KMS-11 (cell line): Measurements from ENCODE around the gene NRAP.

Experiments used
- H2AFZ ChIP-seq: fragments of 200-600 bp; sonication (generic); 2 replicates; pipeline ENCODE4 v1.6.1; 2016; ENCODE audit warnings: antibody characterized with exemption, mixed run types, low read depth
- H3K27ac ChIP-seq: fragments of 200-600 bp; sonication (generic); 2 replicates; pipeline ENCODE4 v1.6.1; 2016; ENCODE audit warnings: mild to moderate bottlenecking, mixed run types
- H3K27me3 ChIP-seq: fragments of 200-600 bp; sonication (generic); 2 replicates; pipeline ENCODE4 v1.6.1; 2017; ENCODE audit warnings: mild to moderate bottlenecking, low read depth, mixed run types, moderate library complexity; ENCODE audit not compliant: insufficient read depth
- H3K36me3 ChIP-seq: fragments of 200-600 bp; sonication (generic); 2 replicates; pipeline ENCODE4 v1.6.1; 2017; ENCODE audit warnings: mild to moderate bottlenecking, mixed run types; ENCODE audit not compliant: insufficient read depth
- H3K4me1 ChIP-seq: fragments of 200-600 bp; sonication (generic); 2 replicates; pipeline ENCODE4 v1.6.1; 2016; ENCODE audit warnings: mild to moderate bottlenecking, low read depth, mixed run types; ENCODE audit not compliant: poor library complexity, severe bottlenecking
- H3K4me2 ChIP-seq: fragments of 200-600 bp; sonication (generic); 2 replicates; pipeline ENCODE4 v1.7.0; 2016; ENCODE audit warnings: mild to moderate bottlenecking, mixed run types
- H3K4me3 ChIP-seq: fragments of 200-600 bp; sonication (generic); IDR thresholded peaks from 2 replicates; pipeline ENCODE4 v1.6.1; 2017; ENCODE audit warnings: low read depth, low read length, mixed read lengths; ENCODE audit not compliant: insufficient read depth
- H3K79me2 ChIP-seq: fragments of 200-600 bp; sonication (generic); 2 replicates; pipeline ENCODE4 v1.6.1; 2016; ENCODE audit warnings: low read depth, mixed run types; ENCODE audit not compliant: insufficient read depth
- H3K9ac ChIP-seq: fragments of 200-600 bp; sonication (generic); 2 replicates; pipeline ENCODE4 v1.6.1; 2016; ENCODE audit warnings: mild to moderate bottlenecking, mixed run types
- H4K20me1 ChIP-seq: fragments of 200-600 bp; sonication (generic); 2 replicates; pipeline ENCODE4 v1.6.1; 2016; ENCODE audit warnings: mild to moderate bottlenecking, mixed run types; ENCODE audit not compliant: insufficient read depth
- TF ChIP-seq, protein P1 (sequence below): fragments of 200-600 bp; sonication (generic); conservative IDR thresholded peaks from 2 replicates; pipeline ENCODE4 v1.6.1; 2017; ENCODE audit warnings: low read depth, mild to moderate bottlenecking, antibody characterized with exemption, low read length, moderate library complexity, mixed read lengths

The NRAP gene

GRCh38 chr10:113572520-113573290, 91.1 kb downstream of the NRAP start:
- Histone ChIP-seq H3K4me3 (no peak overlapping the region), H3K4me1 (no peaks in the 10 kb centered on the region), H3K27me3 (no peaks in the 10 kb centered on the region), H2AFZ (no peak overlapping the region), H3K79me2 (no peaks in the 10 kb centered on the region), H4K20me1 (no peaks in the 10 kb centered on the region), H3K27ac (no peak overlapping the region), H3K9ac (no peak overlapping the region), H3K4me2 (no peak overlapping the region), H3K36me3 (no peaks in the 10 kb centered on the region)
- TF ChIP-seq, protein P1, sequence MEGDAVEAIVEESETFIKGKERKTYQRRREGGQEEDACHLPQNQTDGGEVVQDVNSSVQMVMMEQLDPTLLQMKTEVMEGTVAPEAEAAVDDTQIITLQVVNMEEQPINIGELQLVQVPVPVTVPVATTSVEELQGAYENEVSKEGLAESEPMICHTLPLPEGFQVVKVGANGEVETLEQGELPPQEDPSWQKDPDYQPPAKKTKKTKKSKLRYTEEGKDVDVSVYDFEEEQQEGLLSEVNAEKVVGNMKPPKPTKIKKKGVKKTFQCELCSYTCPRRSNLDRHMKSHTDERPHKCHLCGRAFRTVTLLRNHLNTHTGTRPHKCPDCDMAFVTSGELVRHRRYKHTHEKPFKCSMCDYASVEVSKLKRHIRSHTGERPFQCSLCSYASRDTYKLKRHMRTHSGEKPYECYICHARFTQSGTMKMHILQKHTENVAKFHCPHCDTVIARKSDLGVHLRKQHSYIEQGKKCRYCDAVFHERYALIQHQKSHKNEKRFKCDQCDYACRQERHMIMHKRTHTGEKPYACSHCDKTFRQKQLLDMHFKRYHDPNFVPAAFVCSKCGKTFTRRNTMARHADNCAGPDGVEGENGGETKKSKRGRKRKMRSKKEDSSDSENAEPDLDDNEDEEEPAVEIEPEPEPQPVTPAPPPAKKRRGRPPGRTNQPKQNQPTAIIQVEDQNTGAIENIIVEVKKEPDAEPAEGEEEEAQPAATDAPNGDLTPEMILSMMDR: no peak

DNA sequence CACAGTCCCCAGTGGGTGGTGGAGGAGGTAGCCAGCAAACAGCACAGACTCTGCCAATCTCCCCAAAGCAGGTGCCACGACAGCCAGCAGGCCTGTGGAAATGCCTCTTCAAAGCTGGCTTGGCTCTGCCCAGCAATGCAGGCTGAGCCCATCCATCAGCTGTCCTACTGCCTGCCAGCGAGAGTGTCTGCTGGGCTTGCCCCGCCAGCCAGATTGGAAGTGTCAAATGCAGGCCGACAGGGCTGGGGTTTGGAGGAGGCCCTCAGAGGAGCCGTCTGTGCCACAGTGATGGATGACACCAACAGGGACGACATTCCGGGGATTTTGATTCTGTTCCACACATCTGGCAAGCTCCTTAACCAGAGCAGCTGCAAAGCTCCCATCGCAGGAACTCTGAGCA, 94.3 kb downstream of the NRAP start:
- Histone ChIP-seq H3K79me2 (no peaks in the 10 kb centered on the region), H3K27me3 (no peaks in the 10 kb centered on the region), H3K27ac (no peak overlapping the region), H3K4me2 (no peak overlapping the region), H2AFZ (no peak overlapping the region), H3K9ac (no peak overlapping the region), H4K20me1 (no peaks in the 10 kb centered on the region), H3K4me3 (no peak overlapping the region), H3K36me3 (no peaks in the 10 kb centered on the region), H3K4me1 (no peaks in the 10 kb centered on the region)
- TF ChIP-seq, protein P1: no peak

GRCh38 chr10:113566888-113567287, 97.0 kb downstream of the NRAP start:
- no peak overlapping the region for H3K9ac ChIP-seq
- no peaks in the 10 kb centered on the region for H4K20me1 ChIP-seq
- H3K27ac ChIP-seq: no peak overlapping the region
- no peaks in the 10 kb centered on the region for H3K4me1 ChIP-seq
- no peaks in the 10 kb centered on the region for H3K36me3 ChIP-seq
- H3K4me2 ChIP-seq: no peak overlapping the region
- H3K27me3 ChIP-seq: no peaks in the 10 kb centered on the region
- no peak overlapping the region for H3K4me3 ChIP-seq
- H2AFZ ChIP-seq: no peak overlapping the region
- no peaks in the 10 kb centered on the region for H3K79me2 ChIP-seq
- TF ChIP-seq, protein P1: no peak

DNA sequence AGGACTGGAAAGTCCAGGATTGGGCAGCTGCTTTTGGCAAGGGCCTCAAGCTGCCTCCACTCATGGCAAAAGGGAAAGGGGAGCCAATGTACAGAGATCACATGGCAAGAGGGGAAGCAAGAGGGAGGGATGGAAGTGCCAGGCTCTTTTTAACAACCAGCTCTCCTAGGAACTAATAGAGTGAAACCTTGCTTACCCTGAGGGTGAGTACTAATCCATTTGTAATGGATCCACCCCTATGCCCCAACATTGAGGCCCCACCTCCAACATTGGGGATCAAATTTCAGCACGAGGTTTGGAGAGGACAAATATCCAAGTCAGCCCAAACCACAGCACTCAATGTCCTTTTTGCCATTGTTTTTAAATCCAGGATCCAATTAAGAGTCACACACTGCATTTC, 98.5 kb downstream of the NRAP start:
- H3K27ac ChIP-seq: no peak overlapping the region
- H3K36me3 ChIP-seq: no peaks in the 10 kb centered on the region
- no peaks in the 10 kb centered on the region for H3K79me2 ChIP-seq
- no peaks in the 10 kb centered on the region for H3K4me1 ChIP-seq
- no peak overlapping the region for H2AFZ ChIP-seq
- no peaks in the 10 kb centered on the region for H3K27me3 ChIP-seq
- no peak overlapping the region for H3K4me2 ChIP-seq
- H4K20me1 ChIP-seq: no peaks in the 10 kb centered on the region
- H3K4me3 ChIP-seq: no peak overlapping the region
- H3K9ac ChIP-seq: no peak overlapping the region
- TF ChIP-seq, protein P1: no peak
